GM23248 (cell line): ENCODE results near the gene MRPL9. TPM values are rescaled to one million over a fixed set of nuclear protein-coding genes. Genes with fewer than 3 reads are reported as not detected.

Source experiments
- DNase-seq: peaks from one replicate; pipeline ENCODE4 v3.0.0-alpha.2; 2015
- H2AFZ ChIP-seq: fragments of 200-600 bp; sonication (generic); 2 replicates; pipeline ENCODE4 v1.6.1; 2016; ENCODE audit warnings: antibody characterized with exemption
- H3F3A ChIP-seq: fragments of 200-600 bp; sonication (generic); 2 replicates; pipeline ENCODE4 v1.6.1; 2016; ENCODE audit warnings: mild to moderate bottlenecking, antibody characterized with exemption, mixed run types; ENCODE audit not compliant: insufficient read depth
- H3K27ac ChIP-seq: fragments of 200-600 bp; sonication (generic); 2 replicates; pipeline ENCODE4 v1.5.1; 2016; ENCODE audit warnings: mild to moderate bottlenecking
- H3K27me3 ChIP-seq: fragments of 200-600 bp; sonication (generic); replicated peaks from 2 replicates; pipeline ENCODE4 v1.6.1; 2016; ENCODE audit warnings: mild to moderate bottlenecking; ENCODE audit not compliant: insufficient read depth
- H3K36me3 ChIP-seq: fragments of 200-600 bp; sonication (generic); 2 replicates; pipeline ENCODE4 v1.6.1; 2016; ENCODE audit warnings: low read depth, mild to moderate bottlenecking
- H3K4me1 ChIP-seq: fragments of 200-600 bp; sonication (generic); 2 replicates; pipeline ENCODE4 v1.6.1; 2016; ENCODE audit warnings: mild to moderate bottlenecking; ENCODE audit not compliant: insufficient read depth
- H3K4me2 ChIP-seq: fragments of 200-600 bp; sonication (generic); one replicate; pipeline ENCODE4 v1.6.1; 2016; ENCODE audit warnings: mild to moderate bottlenecking; ENCODE audit not compliant: unreplicated experiment
- H3K4me3 ChIP-seq: fragments of 200-600 bp; sonication (generic); 2 replicates; pipeline ENCODE4 v1.5.1; 2016; ENCODE audit warnings: mild to moderate bottlenecking
- H3K79me2 ChIP-seq: fragments of 200-600 bp; sonication (generic); 2 replicates; pipeline ENCODE4 v1.6.1; 2016; ENCODE audit warnings: mild to moderate bottlenecking; ENCODE audit not compliant: insufficient read depth
- H3K9ac ChIP-seq: fragments of 200-600 bp; sonication (generic); 2 replicates; pipeline ENCODE4 v1.6.1; 2016; ENCODE audit warnings: mild to moderate bottlenecking
- H3K9me2 ChIP-seq: fragments of 200-600 bp; sonication (generic); 2 replicates; pipeline ENCODE4 v1.6.1; 2016; ENCODE audit warnings: mixed run types, mild to moderate bottlenecking, moderate library complexity; ENCODE audit not compliant: insufficient read depth
- H3K9me3 ChIP-seq: fragments of 200-600 bp; sonication (generic); one replicate; pipeline ENCODE4 v1.6.1; 2017; ENCODE audit warnings: low read depth
- H4K20me1 ChIP-seq: fragments of 200-600 bp; sonication (generic); 2 replicates; pipeline ENCODE4 v1.6.0; 2016; ENCODE audit not compliant: insufficient read depth
- EZH2 ChIP-seq: fragments of 200-600 bp; sonication (generic); IDR thresholded peaks from 2 replicates; pipeline ENCODE4 v1.6.1; 2018; ENCODE audit warnings: antibody characterized with exemption, mild to moderate bottlenecking; ENCODE audit not compliant: insufficient read depth, poor library complexity, severe bottlenecking
- EZH2phosphoT487 ChIP-seq: fragments of 200-600 bp; sonication (generic); IDR thresholded peaks from 2 replicates; pipeline ENCODE4 v1.6.1; 2018; ENCODE audit warnings: antibody characterized with exemption, moderate library complexity, mild to moderate bottlenecking, low read depth; ENCODE audit not compliant: insufficient read depth
- WGBS, 2 experiments: methylation state at CpG; one replicate each; pipeline ENCODE4 v1.1.6; 2015 to 2017; ENCODE audit warnings: low lambda C conversion rate in 2 of 2, low coverage in 1 of 2; ENCODE audit errors: missing lambda C conversion rate in 2 of 2; 5-methylcytosine and 5-hydroxymethylcytosine counted together
- in situ Hi-C: fragments of 300-500 bp; cut with MboI; formaldehyde crosslinking; loops from 2 replicates; pipeline ENCODE4 v1.15.0; 2020
- polyA plus RNA-seq: library from polyadenylated mRNA; unstranded; fragments of >200 nt; fragmentation: Nextera tagmentation; extraction: Ambion mirVana; gene quantifications from 2 replicates; pipeline ENCODE4 v1.2.1, GENCODE V29; 2016
- small RNA-seq: library from RNA; depleted of rRNA; stranded (forward); fragments of <200 nt; gene quantifications from one replicate; pipeline ENCODE3, GENCODE V24; 2014; ENCODE audit warnings: low read depth, low replicate concordance
- total RNA-seq: library from RNA; depleted of rRNA; stranded (reverse); fragments of >200 nt; shearing (Covaris generic); gene quantifications from 2 replicates; pipeline ENCODE4 v1.2.3, GENCODE V29; 2014; rRNA removed

The MRPL9 gene
- total and polyA plus RNA-seq, 2 experiments from 2014 or later = 62.1 to 74.9 TPM

DNA sequence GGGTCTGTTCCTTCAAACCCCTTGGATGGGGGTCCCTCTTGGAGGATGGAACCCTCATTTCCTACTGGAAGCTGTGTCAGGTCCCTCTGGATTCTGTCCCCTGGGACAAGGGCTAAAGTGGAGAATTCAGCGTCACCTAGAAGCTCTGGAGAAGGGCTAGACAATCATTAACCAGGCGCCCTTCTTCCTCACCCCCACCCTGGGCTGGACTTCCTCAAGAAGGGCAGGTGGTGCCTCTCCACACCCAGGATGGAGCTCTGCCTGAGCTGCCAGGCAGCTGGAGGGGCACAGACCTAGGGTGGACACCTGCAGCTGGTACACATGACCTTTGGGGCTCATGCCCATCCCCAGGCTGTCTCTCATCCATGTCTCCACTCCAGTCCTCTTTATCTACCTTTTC lies 50.3 kb downstream of the MRPL9 start:
- no peaks in the 10 kb centered on the region for H4K20me1 ChIP-seq
- H3K4me1 ChIP-seq = no peaks in the 10 kb centered on the region
- H3K9me2 ChIP-seq = no peaks in the 10 kb centered on the region
- no peak for DNase-seq
- H3K4me2 ChIP-seq = no peak overlapping the region
- H3K36me3 ChIP-seq = no peaks in the 10 kb centered on the region
- TF ChIP-seq EZH2phosphoT487 = no peak
- H2AFZ ChIP-seq = no peak overlapping the region
- no peaks in the 10 kb centered on the region for H3K9me3 ChIP-seq
- 14 to 24% methylated on average over 2 of the region's 2 CpGs for WGBS, 2 experiments
- no peak overlapping the region for H3K27ac ChIP-seq
- H3K27me3 ChIP-seq = peaks cover 30% of the 10 kb centered on the region
- in situ Hi-C loops = no loop called here
- no peak overlapping the region for H3K4me3 ChIP-seq
- no peaks in the 10 kb centered on the region for H3F3A ChIP-seq
- H3K79me2 ChIP-seq = no peaks in the 10 kb centered on the region
- H3K9ac ChIP-seq = no peak overlapping the region

DNA sequence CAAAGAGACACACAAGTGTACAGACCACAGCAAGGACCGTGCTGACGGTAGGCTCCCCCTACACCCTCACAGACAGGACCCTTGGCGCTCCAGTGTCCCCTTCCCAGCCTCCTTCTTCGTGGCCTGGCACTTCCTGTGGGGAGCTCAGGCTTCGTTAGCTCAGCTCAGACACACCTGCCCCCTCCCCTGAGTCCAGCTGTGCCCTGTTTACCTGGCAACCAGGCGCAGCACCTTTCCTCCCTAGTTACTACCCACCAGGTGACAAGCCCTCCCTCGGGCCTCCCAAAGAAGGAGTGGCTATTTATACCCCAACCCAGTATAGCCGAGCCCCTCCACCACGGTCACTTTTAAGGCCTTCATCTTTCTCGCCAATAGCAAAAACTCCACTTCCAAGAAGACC lies 51.3 kb downstream of the MRPL9 start:
- H4K20me1 ChIP-seq = no peaks in the 10 kb centered on the region
- 60 to 61% methylated on average over 10 of the region's 10 CpGs for WGBS, 2 experiments
- TF ChIP-seq EZH2phosphoT487 = no peak
- no peak for TF ChIP-seq EZH2
- no peak overlapping the region for H3K4me3 ChIP-seq
- no peaks in the 10 kb centered on the region for H3K9me3 ChIP-seq
- no peak overlapping the region for H3K4me2 ChIP-seq
- H2AFZ ChIP-seq = no peak overlapping the region
- DNase-seq = no peak
- H3K79me2 ChIP-seq = no peaks in the 10 kb centered on the region
- no peaks in the 10 kb centered on the region for H3K36me3 ChIP-seq
- H3F3A ChIP-seq = no peaks in the 10 kb centered on the region
- no peaks in the 10 kb centered on the region for H3K9me2 ChIP-seq
- no peaks in the 10 kb centered on the region for H3K4me1 ChIP-seq
- no peak overlapping the region for H3K27ac ChIP-seq
- peaks cover 19% of the 10 kb centered on the region for H3K27me3 ChIP-seq
- in situ Hi-C loops = no loop called here
- H3K9ac ChIP-seq = no peak overlapping the region

DNA sequence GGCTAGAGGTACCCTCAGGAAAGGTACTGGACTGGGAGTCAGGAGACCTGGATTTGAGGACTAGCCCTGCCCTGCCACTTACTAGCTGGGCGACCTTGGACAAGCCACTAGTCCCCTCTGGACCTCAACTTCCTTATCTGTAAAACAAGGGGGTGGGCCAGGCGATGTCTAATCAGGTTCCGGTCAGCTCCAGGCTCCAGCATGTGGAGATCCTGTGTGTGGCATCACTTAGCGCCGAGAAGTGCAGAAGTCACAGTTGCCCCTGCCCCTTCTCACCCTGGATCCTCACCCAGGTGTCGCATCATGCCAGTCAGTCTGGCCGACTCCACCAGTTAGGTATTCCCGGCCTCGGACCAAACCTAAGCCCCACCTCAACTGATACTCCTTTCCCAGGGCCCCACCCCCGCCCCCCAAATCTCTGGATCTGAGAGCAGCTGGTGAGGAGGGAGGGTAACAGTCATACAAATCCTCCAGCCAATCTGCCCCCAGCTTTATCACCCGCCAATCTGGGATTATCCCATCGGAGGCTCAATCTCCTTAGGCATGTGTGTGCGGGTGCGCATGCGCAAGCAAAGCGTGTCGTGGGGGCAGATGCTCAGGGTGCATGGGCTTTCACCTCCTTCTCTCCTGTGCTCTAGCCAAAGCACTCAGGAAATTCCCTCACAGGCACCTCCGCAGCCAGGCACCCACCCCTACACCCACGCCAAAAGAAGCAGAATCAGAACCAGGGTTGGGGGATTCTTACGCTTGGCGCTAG lies 52.1 kb downstream of the MRPL9 start:
- H3K4me2 ChIP-seq = no peak overlapping the region
- no peak overlapping the region for H3K4me3 ChIP-seq
- H3K27ac ChIP-seq = no peak overlapping the region
- no peaks in the 10 kb centered on the region for H3K79me2 ChIP-seq
- no peaks in the 10 kb centered on the region for H3K4me1 ChIP-seq
- no peak for DNase-seq
- H3F3A ChIP-seq = no peaks in the 10 kb centered on the region
- H2AFZ ChIP-seq = no peak overlapping the region
- H3K27me3 ChIP-seq = peaks cover 16% of the 10 kb centered on the region
- H3K9me2 ChIP-seq = no peaks in the 10 kb centered on the region
- 67 to 71% methylated on average over 20 to 21 of the region's 21 CpGs for WGBS, 2 experiments
- no peaks in the 10 kb centered on the region for H3K36me3 ChIP-seq
- no peak for TF ChIP-seq EZH2
- TF ChIP-seq EZH2phosphoT487 = no peak
- no peaks in the 10 kb centered on the region for H4K20me1 ChIP-seq
- H3K9me3 ChIP-seq = no peaks in the 10 kb centered on the region
- H3K9ac ChIP-seq = no peak overlapping the region
- in situ Hi-C loops = no loop called here

DNA sequence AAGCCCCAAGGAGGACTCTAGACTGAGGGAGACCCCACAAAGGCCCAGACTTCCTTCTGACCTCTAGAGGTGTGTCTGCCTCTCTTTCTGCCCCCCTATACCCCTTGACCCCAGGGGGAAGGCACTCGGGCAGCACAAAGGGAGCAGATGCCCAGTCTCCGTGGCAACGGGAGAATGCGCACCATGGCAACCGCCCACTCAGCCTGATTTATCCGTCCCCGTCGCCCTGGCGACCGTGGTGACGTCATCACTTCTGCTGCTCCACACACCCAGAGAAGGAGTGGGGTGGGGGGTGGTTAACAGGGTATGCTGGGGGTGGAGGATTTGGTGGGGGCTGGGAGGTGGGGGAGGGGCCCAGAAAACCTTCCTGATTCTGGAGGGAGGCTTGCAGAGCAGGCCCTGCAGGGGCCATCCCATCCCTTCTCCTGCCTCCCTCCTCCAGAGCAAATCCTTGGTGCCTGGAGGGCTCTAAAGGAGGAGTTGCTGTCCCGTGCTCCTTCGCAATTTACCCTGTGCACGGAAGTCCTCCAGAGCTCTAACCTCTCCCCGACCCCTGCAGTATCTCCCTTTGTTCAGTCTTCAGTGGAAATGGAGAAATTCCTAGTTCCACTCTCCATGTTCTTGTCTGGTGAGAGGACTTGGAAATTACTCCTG lies 53.0 kb downstream of the MRPL9 start:
- TF ChIP-seq EZH2 = no peak
- TF ChIP-seq EZH2phosphoT487 = no peak
- Histone ChIP-seq H4K20me1 (no peaks in the 10 kb centered on the region), H3K27me3 (peaks cover 7% of the 10 kb centered on the region), H3K79me2 (no peaks in the 10 kb centered on the region), H3F3A (no peaks in the 10 kb centered on the region), H3K27ac (no peak overlapping the region), H3K9me2 (no peaks in the 10 kb centered on the region), H2AFZ (no peak overlapping the region), H3K36me3 (no peaks in the 10 kb centered on the region), H3K4me2 (no peak overlapping the region), H3K4me1 (no peaks in the 10 kb centered on the region), H3K9ac (no peak overlapping the region), H3K4me3 (no peak overlapping the region), H3K9me3 (no peaks in the 10 kb centered on the region)
- in situ Hi-C loops = no loop called here
- DNase-seq = peak; percentile 75
- WGBS, 2 experiments = 18 to 23% methylated on average over 15 of the region's 15 CpGs

Small RNAs within 50 kb of the gene (small RNA-seq; reads per million reads assigned to genes)
- gene RNU6-662P = not detected

Other genes with a start within 250 kb of the MRPL9 start
- 11.5 and 20.3 TPM in 2 replicates for gene TUFT1, start 223.2 kb downstream of the MRPL9 start, total RNA-seq
- gene TUFT1, start 223.2 kb downstream of the MRPL9 start, polyA plus RNA-seq = 19.2 and 20.5 TPM in 2 replicates
- gene SNX27, start 151.4 kb downstream of the MRPL9 start, total RNA-seq = 12.0 and 14.8 TPM in 2 replicates
- 17.9 and 18.0 TPM in 2 replicates for gene SNX27, start 151.4 kb downstream of the MRPL9 start, polyA plus RNA-seq
- gene CELF3, start 46.7 kb downstream of the MRPL9 start, total RNA-seq = not detected in 2 replicates
- gene CELF3, start 46.7 kb downstream of the MRPL9 start, polyA plus RNA-seq = not detected in 2 replicates
- gene RIIAD1, start 42.0 kb downstream of the MRPL9 start, total RNA-seq = not detected in 2 replicates
- 1.1 and 1.2 TPM in 2 replicates for gene RIIAD1, start 42.0 kb downstream of the MRPL9 start, polyA plus RNA-seq
- gene TDRKH, start 27.0 kb upstream of the MRPL9 start, total RNA-seq = 0.38 and 3.6 TPM in 2 replicates
- 1.9 and 2.2 TPM in 2 replicates for gene TDRKH, start 27.0 kb upstream of the MRPL9 start, polyA plus RNA-seq
- not detected in 2 replicates for gene LINGO4, start 41.9 kb upstream of the MRPL9 start, total RNA-seq
- not detected in 2 replicates for gene LINGO4, start 41.9 kb upstream of the MRPL9 start, polyA plus RNA-seq
- gene RORC, start 68.3 kb upstream of the MRPL9 start, total RNA-seq = not detected in 2 replicates
- gene RORC, start 68.3 kb upstream of the MRPL9 start, polyA plus RNA-seq = not detected in 2 replicates
- gene C2CD4D, start 76.3 kb upstream of the MRPL9 start, total RNA-seq = 0.13 TPM in 1 of 2 replicates, not detected in the other
- 0.14 and 0.16 TPM in 2 replicates for gene C2CD4D, start 76.3 kb upstream of the MRPL9 start, polyA plus RNA-seq
- not detected in 2 replicates for gene THEM5, start 90.2 kb upstream of the MRPL9 start, total RNA-seq
- gene THEM5, start 90.2 kb upstream of the MRPL9 start, polyA plus RNA-seq = not detected in 2 replicates
- 10.0 and 14.6 TPM in 2 replicates for gene THEM4, start 146.0 kb upstream of the MRPL9 start, total RNA-seq
- gene THEM4, start 146.0 kb upstream of the MRPL9 start, polyA plus RNA-seq = 17.9 and 19.0 TPM in 2 replicates
- 60.5 and 60.7 TPM in 2 replicates for gene S100A10, start 230.4 kb upstream of the MRPL9 start, total RNA-seq
- 1,024 and 1,043 TPM in 2 replicates for gene S100A10, start 230.4 kb upstream of the MRPL9 start, polyA plus RNA-seq